Right cardiac atrium (tissue), 5 donors: Measurements from ENCODE around the gene LMTK3. TPM values are rescaled to one million over a fixed set of nuclear protein-coding genes. Genes with fewer than 3 reads are reported as not detected.

ENCODE experiments used
- ATAC-seq, 2 donors: fragments of 200-7000 bp; cut with Tn5 transposase; one replicate each; pipeline versions ENCODE4 v1.8.0 to v1.9.1; 2020; ENCODE audit warnings: moderate library complexity in 2 of 2, mild to moderate bottlenecking in 1 of 2
- DNase-seq, 3 donors: peaks; one replicate each; pipeline ENCODE4 v3.0.0-alpha.2; 2020
- H3K27ac ChIP-seq: one replicate; pipeline ENCODE4 v1.5.1; 2013; ENCODE audit warnings: mild to moderate bottlenecking, low read length, control low read depth, moderate library complexity
- H3K27me3 ChIP-seq: one replicate; pipeline ENCODE4 v1.6.1; 2013; ENCODE audit not compliant: control insufficient read depth, insufficient read depth
- H3K4me1 ChIP-seq: one replicate; pipeline ENCODE4 v1.6.1; 2013; ENCODE audit warnings: low read length; ENCODE audit not compliant: control insufficient read depth, insufficient read depth
- H3K4me3 ChIP-seq: one replicate; pipeline ENCODE4 v1.5.1; 2013; ENCODE audit warnings: low read length, control low read depth
- H3K9me3 ChIP-seq: one replicate; pipeline ENCODE4 v1.6.1; 2013; ENCODE audit warnings: low read length; ENCODE audit not compliant: control insufficient read depth
- WGBS: extraction: QIAGEN DNeasy Blood & Tissue Kit; methylation state at CpG from one replicate; pipeline ENCODE4 v1.1.7; 2013; 5-methylcytosine and 5-hydroxymethylcytosine counted together
- intact Hi-C, 4 donors: fragments of 100-400 bp; cut with DNase I; formaldehyde crosslinking; loops; one replicate each; pipeline versions ENCODE4 v1.11.0 to v1.14.0; 2022 to 2023
- polyA plus RNA-seq: library from polyadenylated mRNA; stranded (reverse); fragments of 200-250 nt; gene quantifications from one replicate; pipeline ENCODE4 v1.2.3, GENCODE V29; 2013
- total RNA-seq, 4 donors: library from RNA; stranded (reverse); fragmentation: NEBNext Ultra II Directional; extraction: Animal tissue kit (Norgen Biotek cat#: 25700); gene quantifications; one replicate each; pipeline ENCODE4 v1.2.1, GENCODE V29; 2021
- donor health status: healthy with polysubstance abuse.
- donor health status: DM: no; HTN: yes; CAD: no.
- donor health status: DM: no; HTN: no; CAD: no.
- donor health status: DM: no; HTN: yes; CAD: no; lungs with severe emphysema.
- donor health status: DM: yes; HTN: yes; CAD: no.

The LMTK3 gene
- total and polyA plus RNA-seq, 5 donors: 2.9 to 7.2 (median 4.3) TPM

DNA sequence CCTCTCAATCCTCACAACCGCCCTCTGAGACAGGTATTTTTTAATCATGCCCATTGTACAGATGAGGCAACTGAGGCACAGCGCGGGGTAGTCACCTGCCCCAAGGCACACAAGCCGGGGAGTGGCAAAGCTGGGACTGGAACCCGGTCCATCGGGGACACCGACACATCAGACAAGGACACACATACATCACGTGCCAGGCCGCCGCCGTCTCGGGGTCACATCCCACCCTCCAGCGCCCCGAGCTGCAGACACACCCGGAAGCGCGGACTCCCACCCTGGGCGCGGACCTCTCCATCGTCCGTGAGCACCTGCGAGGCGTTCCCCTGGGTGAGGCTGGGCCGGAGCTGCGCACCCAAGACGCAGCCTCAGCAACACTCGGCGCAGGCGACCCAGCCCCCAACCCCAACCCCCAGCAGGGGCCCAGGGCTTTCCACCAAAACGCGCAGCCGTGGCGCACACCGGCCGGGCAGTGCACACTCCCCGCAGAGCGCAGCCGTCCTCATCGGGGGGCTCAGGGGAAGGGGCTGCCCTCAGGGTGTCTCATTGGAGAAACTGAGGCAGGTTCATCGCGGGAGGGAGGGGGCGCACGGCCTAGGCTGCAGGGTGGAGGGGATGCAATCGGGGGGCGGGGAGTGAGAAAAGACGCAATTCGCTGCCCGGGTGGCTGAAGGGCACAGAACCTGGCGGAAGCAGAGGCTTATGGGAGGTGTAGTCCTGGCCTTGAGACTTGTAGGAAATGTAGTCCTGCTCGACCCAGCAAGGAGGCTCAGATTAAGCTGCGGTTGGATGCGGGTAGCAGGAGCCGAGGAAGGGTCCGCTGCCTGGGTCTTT is 1.9 kb upstream of the LMTK3 start:
- WGBS: 3% methylated on average over 54 of the region's 54 CpGs
- Histone ChIP-seq H3K9me3 (no peaks in the 10 kb centered on the region), H3K27me3 (no peaks in the 10 kb centered on the region), H3K27ac (no peak overlapping the region), H3K4me3 (peak overlapping the region; percentile 68), H3K4me1 (no peaks in the 10 kb centered on the region)
- DNase-seq: peak; percentile 55 to 81 (median 78)
- ATAC-seq: peak; percentile 81
- intact Hi-C loops: loop anchor here in 1 of 4 donors (10.0 kb wide), 1 partner anchor 51 kb away; no protein-coding TSS in a partner anchor

- Histone ChIP-seq H3K4me3 (no peak overlapping the region), H3K9me3 (no peaks in the 10 kb centered on the region), H3K27me3 (no peaks in the 10 kb centered on the region), H3K27ac (no peak overlapping the region), H3K4me1 (no peaks in the 10 kb centered on the region)
- 46% methylated on average over 19 of the region's 19 CpGs for WGBS
- DNase-seq (peak in 1 of 3 donors; percentile 18), ATAC-seq (no peak)
- intact Hi-C loops: loop anchor here in 1 of 4 donors (10.0 kb wide), 1 partner anchor 52 kb away; no protein-coding TSS in a partner anchor
These were observed 1.1 kb upstream of the LMTK3 start for GRCh38 chr19:48512504-48513288.

- H3K4me1 ChIP-seq: no peaks in the 10 kb centered on the region
- no peaks in the 10 kb centered on the region for H3K27me3 ChIP-seq
- H3K9me3 ChIP-seq: no peaks in the 10 kb centered on the region
- ATAC-seq: peak in 1 of 2 donors; percentile 4
- no peak overlapping the region for H3K4me3 ChIP-seq
- 2% methylated on average over 32 of the region's 32 CpGs for WGBS
- intact Hi-C loops: loop anchor here in 1 of 4 donors (10.0 kb wide), 1 partner anchor 53 kb away; no protein-coding TSS in a partner anchor
- DNase-seq: peak in 1 of 3 donors; percentile 57
- no peak overlapping the region for H3K27ac ChIP-seq
These were observed 309 bp downstream of the LMTK3 start for GRCh38 chr19:48511321-48511731.

- Histone ChIP-seq H3K4me3 (no peak overlapping the region), H3K27me3 (no peaks in the 10 kb centered on the region), H3K9me3 (no peaks in the 10 kb centered on the region), H3K27ac (no peak overlapping the region), H3K4me1 (no peaks in the 10 kb centered on the region)
- intact Hi-C loops: loop anchor here in 1 of 4 donors (10.0 kb wide), 1 partner anchor 54 kb away; no protein-coding TSS in a partner anchor
- ATAC-seq: peak; percentile 79 to 80
- 10% methylated on average over 24 of the region's 24 CpGs for WGBS
- peak; percentile 71 to 86 (median 85) for DNase-seq
These were observed 990 bp downstream of the LMTK3 start for GRCh38 chr19:48510421-48511268.

DNA sequence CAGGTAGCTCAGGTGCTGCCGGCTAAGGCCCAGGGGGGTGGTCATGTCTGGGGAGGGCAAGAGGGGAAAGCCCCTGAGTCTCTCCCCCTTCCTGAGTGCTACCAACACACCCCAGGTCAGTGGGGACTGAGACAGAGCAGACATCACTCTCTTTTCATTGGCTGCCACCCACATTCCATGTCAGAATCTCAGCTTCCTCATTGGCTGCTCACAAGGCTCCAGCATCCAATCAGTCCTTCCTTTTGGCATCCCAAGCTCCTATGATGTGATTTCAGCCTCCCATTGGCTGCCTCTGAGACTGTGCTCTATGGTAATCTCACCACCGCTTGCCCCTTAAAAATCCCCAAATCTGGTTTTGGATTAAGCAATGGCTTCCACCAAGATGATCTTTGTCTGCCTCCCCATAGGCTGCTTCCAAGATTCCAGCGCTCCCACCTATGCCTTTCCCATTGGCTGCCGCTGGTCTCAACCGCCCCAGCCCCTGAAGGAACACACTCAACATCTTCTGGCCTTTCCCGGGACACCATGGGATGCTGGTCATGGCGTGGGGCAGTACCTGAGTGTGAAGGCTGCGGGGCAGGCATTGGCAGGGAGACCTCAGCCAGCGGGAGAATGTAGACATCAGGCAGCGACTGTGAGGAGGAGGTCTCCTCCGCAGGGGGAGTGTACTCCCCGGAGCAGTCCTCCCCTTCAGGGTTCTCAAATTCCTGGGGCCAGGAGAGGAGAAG is 2.0 kb downstream of the LMTK3 start:
- no peaks in the 10 kb centered on the region for H3K9me3 ChIP-seq
- 80% methylated on average over 12 of the region's 12 CpGs for WGBS
- no peaks in the 10 kb centered on the region for H3K4me1 ChIP-seq
- peak in 2 of 3 donors; percentile 27 to 36 for DNase-seq
- intact Hi-C loops: loop anchor here in 1 of 4 donors (5.0 to 10.0 kb wide), 2 partner anchors 55 to 73 kb away; no protein-coding TSS in a partner anchor
- H3K27ac ChIP-seq: no peak overlapping the region
- ATAC-seq: no peak
- H3K4me3 ChIP-seq: no peak overlapping the region
- no peaks in the 10 kb centered on the region for H3K27me3 ChIP-seq

GRCh38 chr19:48508729-48509411 is 2.8 kb downstream of the LMTK3 start:
- Histone ChIP-seq H3K27ac (no peak overlapping the region), H3K4me1 (no peaks in the 10 kb centered on the region), H3K27me3 (no peaks in the 10 kb centered on the region), H3K9me3 (no peaks in the 10 kb centered on the region), H3K4me3 (no peak overlapping the region)
- 83% methylated on average over 32 of the region's 32 CpGs for WGBS
- DNase-seq (peak in 2 of 3 donors; percentile 43 to 46), ATAC-seq (no peak)
- intact Hi-C loops: loop anchor here in 1 of 4 donors (5.0 kb wide), 1 partner anchor 73 kb away; no protein-coding TSS in a partner anchor

DNA sequence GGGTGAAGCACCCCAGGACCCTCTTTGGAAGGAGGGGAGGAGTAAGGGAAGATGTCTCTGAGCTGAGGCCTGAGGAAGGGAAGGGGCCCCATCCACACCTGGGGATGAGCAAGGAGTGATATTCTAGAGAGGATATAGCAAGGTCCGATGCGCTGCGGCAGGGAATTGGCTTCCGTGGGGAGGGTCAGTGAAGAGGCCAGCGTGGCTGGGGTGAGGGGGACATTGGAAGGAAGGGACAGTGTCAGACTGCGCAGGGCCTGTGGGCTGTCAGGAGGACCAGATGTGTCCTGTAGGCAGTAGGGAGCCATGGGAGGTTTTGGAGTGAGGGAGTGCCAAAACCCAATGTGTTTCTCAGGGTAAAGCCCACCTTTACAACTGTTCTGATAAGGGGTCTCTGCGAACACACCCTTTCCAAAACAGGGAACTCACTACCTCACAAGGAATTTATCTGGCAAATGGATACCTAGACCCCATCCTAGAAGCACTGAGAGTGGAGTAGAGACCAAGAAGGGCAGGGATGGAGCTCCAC is 3.7 kb downstream of the LMTK3 start:
- H3K27me3 ChIP-seq: no peaks in the 10 kb centered on the region
- peak in 2 of 3 donors; percentile 29 to 30 for DNase-seq
- WGBS: 87% methylated on average over 7 of the region's 7 CpGs

DNA sequence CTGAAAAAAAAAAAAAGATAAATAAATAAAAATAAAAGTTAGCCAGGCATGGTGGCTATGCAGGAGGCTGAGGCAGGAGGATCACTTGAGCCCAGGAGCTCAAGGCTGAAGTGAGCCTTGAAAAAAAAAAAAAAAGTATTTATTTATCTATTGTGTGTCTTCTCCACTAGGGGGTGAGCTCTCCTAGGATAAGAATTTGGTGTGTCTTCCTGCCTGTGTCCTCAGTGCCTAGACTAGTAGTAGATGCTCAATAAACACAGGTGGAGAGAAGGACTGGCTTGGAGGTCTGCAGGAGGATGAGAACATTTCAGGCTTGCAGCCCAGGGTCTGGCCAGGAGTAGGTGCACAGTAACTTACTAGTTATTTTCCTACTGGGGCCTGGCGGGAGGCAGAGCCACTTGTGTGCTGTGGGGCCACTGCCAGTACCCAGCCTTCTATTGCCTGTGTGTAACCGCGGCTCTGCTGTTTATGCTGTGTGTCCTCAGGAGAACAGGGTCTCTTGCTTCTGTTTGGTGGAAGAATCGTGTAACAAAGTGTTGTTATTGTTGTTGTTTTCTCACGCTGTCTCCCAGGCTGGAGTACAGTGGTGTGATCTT is 5.4 kb downstream of the LMTK3 start:
- intact Hi-C loops: loop anchor here in 2 of 4 donors (2.0 to 5.0 kb wide), 2 partner anchors 76 to 79 kb away; no protein-coding TSS in a partner anchor
- no peaks in the 10 kb centered on the region for H3K27me3 ChIP-seq
- no peak overlapping the region for H3K27ac ChIP-seq
- 82% methylated on average over 5 of the region's 5 CpGs for WGBS
- no peak overlapping the region for H3K4me3 ChIP-seq
- H3K9me3 ChIP-seq: no peaks in the 10 kb centered on the region
- ATAC-seq (no peak), DNase-seq (peak in 2 of 3 donors; percentile 3 to 26)
- no peaks in the 10 kb centered on the region for H3K4me1 ChIP-seq

More for the DNA sequence above, 3.7 kb downstream of the LMTK3 start:
- Histone ChIP-seq H3K4me1 (no peaks in the 10 kb centered on the region), H3K4me3 (no peak overlapping the region), H3K27ac (no peak overlapping the region), H3K9me3 (no peaks in the 10 kb centered on the region)
- intact Hi-C loops: loop anchor here in 2 of 4 donors (2.0 to 5.0 kb wide), 2 partner anchors 74 to 77 kb away; no protein-coding TSS in a partner anchor
- no peak for ATAC-seq
